ENCODE measurements around the gene SNTG2. TPM values are rescaled to one million over a fixed set of nuclear protein-coding genes. Genes with fewer than 3 reads are reported as not detected.

The SNTG2 gene
- total and polyA plus RNA-seq, 12 donors = 0.39 to 2.8 (median 1.0) TPM; not detected in 1

DNA sequence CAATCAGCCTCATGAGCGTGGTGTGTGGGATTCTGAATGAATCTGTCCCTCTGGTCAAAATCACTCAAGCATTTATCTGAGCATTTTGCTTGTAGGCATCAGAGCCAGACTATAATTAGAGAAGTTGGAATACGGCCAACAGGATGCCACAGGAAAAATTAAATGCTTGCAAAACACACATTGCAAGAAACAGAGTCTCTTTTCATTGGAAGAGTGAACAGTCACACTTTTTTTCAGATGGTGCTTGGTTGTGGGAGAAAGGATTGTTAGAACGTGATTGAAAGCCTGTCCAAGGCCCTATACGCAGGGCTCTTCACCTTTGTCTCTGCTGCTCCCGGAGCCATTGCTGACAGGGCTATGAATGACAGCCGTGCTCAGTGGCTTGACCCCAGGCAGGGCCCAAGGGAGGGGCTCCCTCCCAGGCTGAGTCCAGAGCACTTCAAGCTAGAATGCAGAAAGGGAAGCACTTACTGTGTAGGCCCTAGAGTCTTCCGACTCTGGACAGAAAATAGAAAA is 59.8 kb downstream of the SNTG2 start:
- TF ChIP-seq, protein P1, sequence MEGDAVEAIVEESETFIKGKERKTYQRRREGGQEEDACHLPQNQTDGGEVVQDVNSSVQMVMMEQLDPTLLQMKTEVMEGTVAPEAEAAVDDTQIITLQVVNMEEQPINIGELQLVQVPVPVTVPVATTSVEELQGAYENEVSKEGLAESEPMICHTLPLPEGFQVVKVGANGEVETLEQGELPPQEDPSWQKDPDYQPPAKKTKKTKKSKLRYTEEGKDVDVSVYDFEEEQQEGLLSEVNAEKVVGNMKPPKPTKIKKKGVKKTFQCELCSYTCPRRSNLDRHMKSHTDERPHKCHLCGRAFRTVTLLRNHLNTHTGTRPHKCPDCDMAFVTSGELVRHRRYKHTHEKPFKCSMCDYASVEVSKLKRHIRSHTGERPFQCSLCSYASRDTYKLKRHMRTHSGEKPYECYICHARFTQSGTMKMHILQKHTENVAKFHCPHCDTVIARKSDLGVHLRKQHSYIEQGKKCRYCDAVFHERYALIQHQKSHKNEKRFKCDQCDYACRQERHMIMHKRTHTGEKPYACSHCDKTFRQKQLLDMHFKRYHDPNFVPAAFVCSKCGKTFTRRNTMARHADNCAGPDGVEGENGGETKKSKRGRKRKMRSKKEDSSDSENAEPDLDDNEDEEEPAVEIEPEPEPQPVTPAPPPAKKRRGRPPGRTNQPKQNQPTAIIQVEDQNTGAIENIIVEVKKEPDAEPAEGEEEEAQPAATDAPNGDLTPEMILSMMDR (IDR thresholded peaks at IDR 0.05) = no peak
- ATAC-seq (peak; percentile 23 to 86 (median 65)), DNase-seq (peak in 1 of 2 donors; percentile 31)
- Histone ChIP-seq H3K27ac (no peak overlapping the region), H3K9me3 (no peaks in the 10 kb centered on the region), H3K4me1 (peaks cover 0 to 16% (median 9%) of the 10 kb centered on the region in 9 donors), H3K27me3 (peaks cover 0 to 11% (median 3%) of the 10 kb centered on the region in 7 donors), H3K4me3 (no peak overlapping the region), H3K36me3 (no peaks in the 10 kb centered on the region)
- intact Hi-C loops (cut with DNase I) = no loop called here
- 7 to 15% methylated on average over 7 of the region's 7 CpGs for WGBS, 2 donors

DNA sequence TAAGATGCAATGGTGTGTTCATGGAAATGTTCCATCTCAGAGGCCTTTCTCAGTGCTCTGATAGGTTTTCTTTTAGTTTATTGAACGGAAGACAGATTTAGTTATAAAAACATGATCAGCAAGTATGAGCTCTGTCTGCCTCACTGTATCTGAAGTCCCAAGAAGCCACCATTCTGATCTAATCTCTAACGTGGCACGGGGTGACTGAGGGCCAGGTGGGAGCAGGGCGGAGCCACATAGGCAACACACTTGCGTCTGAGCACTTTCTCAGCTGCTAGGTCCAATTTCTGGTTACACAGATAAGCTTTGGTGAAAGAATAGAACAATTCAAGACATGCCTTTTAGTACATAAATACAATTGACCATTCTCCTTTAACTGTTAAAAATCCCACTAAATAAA is 60.4 kb downstream of the SNTG2 start:
- DNase-seq (no peak), ATAC-seq (no peak)
- Histone ChIP-seq H3K4me1 (peaks cover 0 to 16% (median 9%) of the 10 kb centered on the region in 9 donors), H3K27me3 (peaks cover 0 to 11% (median 3%) of the 10 kb centered on the region in 7 donors), H3K9me3 (no peaks in the 10 kb centered on the region), H3K4me3 (no peak overlapping the region), H3K27ac (no peak overlapping the region), H3K36me3 (no peaks in the 10 kb centered on the region)
- WGBS, 2 donors = 60 to 69% methylated on average over 5 of the region's 5 CpGs
- intact Hi-C loops (cut with DNase I) = no loop called here
- TF ChIP-seq, protein P1 (IDR thresholded peaks at IDR 0.05) = no peak

DNA sequence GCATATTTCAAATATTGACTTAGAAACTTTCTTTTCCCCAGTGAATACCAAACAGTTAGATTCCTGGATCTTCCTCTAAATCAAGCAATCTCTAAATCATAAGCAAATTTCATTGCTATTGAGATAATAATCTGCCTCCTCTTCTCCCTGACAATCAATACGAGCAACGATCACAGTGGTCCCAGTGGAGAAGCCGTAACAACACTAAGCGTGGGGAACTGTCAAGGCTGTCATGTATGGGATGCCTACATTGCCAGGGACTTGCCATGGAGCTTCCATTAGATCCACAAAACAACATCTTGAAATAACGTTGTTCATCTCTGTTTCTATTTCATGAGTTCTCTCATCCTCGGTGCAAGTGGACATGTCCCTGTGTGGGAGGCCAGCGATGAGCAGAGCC is 61.3 kb downstream of the SNTG2 start:
- Histone ChIP-seq H3K27ac (no peak overlapping the region), H3K27me3 (peaks cover 0 to 11% (median 3%) of the 10 kb centered on the region in 7 donors), H3K9me3 (no peaks in the 10 kb centered on the region), H3K36me3 (no peaks in the 10 kb centered on the region), H3K4me1 (peaks cover 0 to 16% (median 9%) of the 10 kb centered on the region in 9 donors), H3K4me3 (no peak overlapping the region)
- DNase-seq = no peak
- intact Hi-C loops (cut with DNase I) = no loop called here
- ATAC-seq = no peak
- WGBS, 2 donors = 92 to 95% methylated on average over 7 of the region's 7 CpGs
- TF ChIP-seq, protein P1 (IDR thresholded peaks at IDR 0.05) = no peak

DNA sequence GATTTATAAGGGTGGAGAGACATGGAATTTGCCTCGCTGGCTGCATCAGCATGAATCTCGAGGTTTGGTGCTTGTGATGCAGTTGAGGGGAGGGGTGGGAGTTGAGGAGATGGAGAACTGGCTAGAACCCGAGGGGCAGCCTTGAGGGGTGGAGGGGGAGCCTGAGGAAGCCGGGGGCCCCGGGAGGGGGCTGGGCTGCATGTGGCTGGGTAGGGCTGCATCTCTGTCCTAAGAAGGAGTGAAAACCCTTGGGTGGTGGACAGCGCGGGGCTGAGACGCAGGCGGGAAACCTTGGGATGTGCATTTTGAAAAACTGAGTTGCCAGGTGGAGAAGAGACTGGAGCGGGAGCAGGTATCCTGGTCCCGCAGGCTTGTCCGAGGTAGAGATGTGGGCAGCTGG is 64.2 kb downstream of the SNTG2 start:
- Histone ChIP-seq H3K27me3 (peaks cover 0 to 11% (median 3%) of the 10 kb centered on the region in 7 donors), H3K9me3 (no peaks in the 10 kb centered on the region), H3K4me1 (peaks cover 0 to 14% (median 9%) of the 10 kb centered on the region in 9 donors), H3K27ac (no peak overlapping the region), H3K4me3 (no peak overlapping the region), H3K36me3 (no peaks in the 10 kb centered on the region)
- DNase-seq (no peak), ATAC-seq (no peak)
- WGBS, 2 donors = 75 to 78% methylated on average over 12 of the region's 12 CpGs
- TF ChIP-seq, protein P1 (IDR thresholded peaks at IDR 0.05) = no peak
- intact Hi-C loops (cut with DNase I) = no loop called here
